Activated CD8-positive, alpha-beta memory T cell treated with anti-CD3 and anti-CD28 coated beads, Interleukin-2, amount 50 U/mL, for 48 hours (primary cell): ENCODE measurements around the gene MUC4.
"Not testable (repeated sequence)": the region's sequence is repeated elsewhere in the genome, so short reads cannot be mapped to it uniquely, and the experiment has no call there.

Experiments
- DNase-seq: peaks from one replicate; pipeline ENCODE4 v3.0.0-alpha.2; 2020

Gene MUC4

GRCh38 chr3:195736866-195737490 is 74.8 kb downstream of the MUC4 start:
- DNase-seq = no peak

- DNase-seq = no peak
These were observed 76.6 kb downstream of the MUC4 start for GRCh38 chr3:195735036-195735695.

GRCh38 chr3:195732940-195733339 is 78.8 kb downstream of the MUC4 start:
- DNase-seq = no peak

GRCh38 chr3:195731356-195731905 is 80.3 kb downstream of the MUC4 start:
- DNase-seq = no peak

GRCh38 chr3:195729476-195730251 is 82.1 kb downstream of the MUC4 start:
- no peak for DNase-seq

GRCh38 chr3:195728789-195729188 is 82.9 kb downstream of the MUC4 start:
- not testable (repeated sequence) for DNase-seq

- no peak for DNase-seq
These were observed 84.0 kb downstream of the MUC4 start for GRCh38 chr3:195727606-195728195.

GRCh38 chr3:195725916-195726740 is 85.6 kb downstream of the MUC4 start:
- not testable (repeated sequence) for DNase-seq

GRCh38 chr3:195724363-195724762 is 87.4 kb downstream of the MUC4 start:
- DNase-seq = not testable (repeated sequence)

- not testable (repeated sequence) for DNase-seq
These were observed 88.8 kb downstream of the MUC4 start for GRCh38 chr3:195722996-195723345.

GRCh38 chr3:195722139-195722995 is 89.4 kb downstream of the MUC4 start:
- not testable (repeated sequence) for DNase-seq

- DNase-seq = not testable (repeated sequence)
These were observed 90.8 kb downstream of the MUC4 start, which contains the start of gene MUC20 for GRCh38 chr3:195720831-195721506. Gene MUC20 (plus strand): TSS chr3:195720978. CDS start chr3:195721008, 30 bp downstream.

GRCh38 chr3:195719514-195720254 is 92.0 kb downstream of the MUC4 start:
- DNase-seq = not testable (repeated sequence)

- DNase-seq = no peak
These were observed 93.2 kb downstream of the MUC4 start for GRCh38 chr3:195718477-195718984.

GRCh38 chr3:195717852-195718476 is 93.8 kb downstream of the MUC4 start:
- no peak for DNase-seq

GRCh38 chr3:195717416-195717815 is 94.3 kb downstream of the MUC4 start:
- DNase-seq = no peak

GRCh38 chr3:195715583-195716266 is 96.0 kb downstream of the MUC4 start:
- DNase-seq = peak; percentile 77

GRCh38 chr3:195715134-195715533 is 96.6 kb downstream of the MUC4 start:
- no peak for DNase-seq
